Osteoblast (primary cell): ENCODE results near the gene RPS28. TPM values are rescaled to one million over a fixed set of nuclear protein-coding genes. Genes with fewer than 3 reads are reported as not detected.

ENCODE experiments used
- DNase-seq: peaks from one replicate; pipeline ENCODE4 v3.0.0; 2011; ENCODE audit warnings: low spot score, mixed read lengths; ENCODE audit not compliant: insufficient read length; ENCODE audit errors: missing footprints
- H2AFZ ChIP-seq: 2 replicates; pipeline ENCODE4 v1.6.0; 2011; ENCODE audit warnings: mild to moderate bottlenecking, low read length
- H3K27ac ChIP-seq: 2 replicates; pipeline ENCODE4 v1.5.1; 2011; ENCODE audit warnings: mild to moderate bottlenecking, low read depth, low read length, moderate library complexity
- H3K27me3 ChIP-seq: 2 replicates; pipeline ENCODE4 v1.6.0; 2012; ENCODE audit warnings: mild to moderate bottlenecking, control low read depth, inconsistent platforms, low read length, moderate library complexity; ENCODE audit not compliant: insufficient read depth
- H3K36me3 ChIP-seq: 2 replicates; pipeline ENCODE4 v1.5.1; 2011; ENCODE audit warnings: mild to moderate bottlenecking, low read length, control low read depth, moderate library complexity; ENCODE audit not compliant: insufficient read depth
- H3K4me1 ChIP-seq: 2 replicates; pipeline ENCODE4 v1.5.1; 2011; ENCODE audit warnings: mild to moderate bottlenecking, low read length, control low read depth, moderate library complexity; ENCODE audit not compliant: insufficient read depth
- H3K4me2 ChIP-seq: 2 replicates; pipeline ENCODE4 v1.6.0; 2011; ENCODE audit warnings: mild to moderate bottlenecking, low read length; ENCODE audit not compliant: insufficient read depth
- H3K4me3 ChIP-seq: fragments of 200-600 bp; sonication (generic); 3 replicates; pipeline ENCODE4 v1.5.1; 2012; ENCODE audit warnings: mild to moderate bottlenecking, low read length, inconsistent platforms; ENCODE audit not compliant: insufficient read depth
- H3K79me2 ChIP-seq: 2 replicates; pipeline ENCODE4 v1.6.0; 2012; ENCODE audit warnings: mild to moderate bottlenecking, low read length, control low read depth, inconsistent platforms; ENCODE audit not compliant: insufficient read depth
- H3K9me3 ChIP-seq: 2 replicates; pipeline ENCODE4 v1.5.1; 2011; ENCODE audit warnings: low read depth, low read length, control low read depth
- H4K20me1 ChIP-seq: 2 replicates; pipeline ENCODE4 v1.6.0; 2012; ENCODE audit warnings: mild to moderate bottlenecking, low read length, control low read depth; ENCODE audit not compliant: insufficient read depth
- CTCF ChIP-seq: IDR thresholded peaks from 2 replicates; pipeline ENCODE4 v1.5.1; 2011; ENCODE audit warnings: mild to moderate bottlenecking, low read depth, low read length, moderate library complexity; ENCODE audit errors: extremely low read depth
- total RNA-seq: library from RNA; depleted of rRNA; stranded (reverse); fragments of >200 nt; gene quantifications from 2 replicates; pipeline ENCODE4 v1.2.3, GENCODE V29; 2012

RPS28 gene
- total RNA-seq, 1 donor, result 177 TPM

- Histone ChIP-seq H3K4me2 (no peak overlapping the region), H4K20me1 (no peaks in the 10 kb centered on the region), H3K4me3 (no peak overlapping the region), H3K27me3 (peaks cover 27% of the 10 kb centered on the region), H3K27ac (no peak overlapping the region), H3K9me3 (no peaks in the 10 kb centered on the region), H3K4me1 (no peaks in the 10 kb centered on the region), H2AFZ (no peak overlapping the region), H3K36me3 (no peaks in the 10 kb centered on the region), H3K79me2 (no peaks in the 10 kb centered on the region)
- peak; percentile 79 for DNase-seq
- TF ChIP-seq CTCF, result no peak
Measured at GRCh38 chr19:8331263-8331845, 10.1 kb downstream of the RPS28 start.

- no peaks in the 10 kb centered on the region for H3K9me3 ChIP-seq
- no peak for TF ChIP-seq CTCF
- H3K79me2 ChIP-seq, result no peaks in the 10 kb centered on the region
- peaks cover 30% of the 10 kb centered on the region for H3K27me3 ChIP-seq
- no peaks in the 10 kb centered on the region for H3K4me1 ChIP-seq
- DNase-seq, result peak; percentile 88
- H3K4me2 ChIP-seq, result no peak overlapping the region
- no peaks in the 10 kb centered on the region for H3K36me3 ChIP-seq
- H3K27ac ChIP-seq, result no peak overlapping the region
- no peak overlapping the region for H2AFZ ChIP-seq
- H3K4me3 ChIP-seq, result no peak overlapping the region
- no peaks in the 10 kb centered on the region for H4K20me1 ChIP-seq
Measured at GRCh38 chr19:8332976-8333766, 11.9 kb downstream of the RPS28 start.

GRCh38 chr19:8333767-8334457 lies 12.6 kb downstream of the RPS28 start:
- Histone ChIP-seq H3K36me3 (no peaks in the 10 kb centered on the region), H3K9me3 (no peaks in the 10 kb centered on the region), H3K27ac (no peak overlapping the region), H3K27me3 (peaks cover 32% of the 10 kb centered on the region), H4K20me1 (no peaks in the 10 kb centered on the region), H2AFZ (no peak overlapping the region), H3K79me2 (no peaks in the 10 kb centered on the region), H3K4me1 (no peaks in the 10 kb centered on the region), H3K4me3 (no peak overlapping the region), H3K4me2 (no peak overlapping the region)
- DNase-seq, result peak; percentile 63
- TF ChIP-seq CTCF, result no peak
